ENCODE results near the gene TRIM67. TPM values are rescaled to one million over a fixed set of nuclear protein-coding genes. Genes with fewer than 3 reads are reported as not detected.

The TRIM67 gene
- not detected in 2 replicates for total RNA-seq

GRCh38 chr1:231161667-231162296, at the start of gene TRIM67:
TSS of gene TRIM67 (plus strand) at chr1:231162058. CDS start at chr1:231162970, 912 bp downstream.
- no peak for DNase-seq (ENCODE audit: low read depth)
- H3K4me3 ChIP-seq (ENCODE audit: low read depth, low read length) = peak within 1 kb of the TSS; percentile 41

DNA sequence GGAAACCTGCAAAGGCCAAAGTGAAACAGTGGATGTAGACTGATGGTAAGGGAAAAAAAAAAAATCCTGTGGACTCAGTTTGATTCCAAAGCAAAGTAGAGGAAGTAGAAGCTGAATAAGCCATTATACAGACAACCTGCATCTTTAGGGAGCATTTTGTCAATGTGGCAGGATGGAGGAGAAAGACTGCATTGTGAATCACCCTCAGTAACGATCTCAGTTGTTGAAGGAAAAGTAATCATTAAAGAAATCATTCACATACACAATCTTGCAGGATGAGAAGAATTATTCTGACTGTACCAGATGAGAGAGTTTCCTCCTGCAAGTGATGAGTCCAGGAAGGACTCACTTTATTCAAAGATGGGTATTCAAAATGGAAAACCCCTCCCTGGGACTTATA, 45.1 kb upstream of the TRIM67 start:
- no peak overlapping the region for H3K4me3 ChIP-seq (ENCODE audit: low read depth, low read length)
- TF ChIP-seq, protein P1, sequence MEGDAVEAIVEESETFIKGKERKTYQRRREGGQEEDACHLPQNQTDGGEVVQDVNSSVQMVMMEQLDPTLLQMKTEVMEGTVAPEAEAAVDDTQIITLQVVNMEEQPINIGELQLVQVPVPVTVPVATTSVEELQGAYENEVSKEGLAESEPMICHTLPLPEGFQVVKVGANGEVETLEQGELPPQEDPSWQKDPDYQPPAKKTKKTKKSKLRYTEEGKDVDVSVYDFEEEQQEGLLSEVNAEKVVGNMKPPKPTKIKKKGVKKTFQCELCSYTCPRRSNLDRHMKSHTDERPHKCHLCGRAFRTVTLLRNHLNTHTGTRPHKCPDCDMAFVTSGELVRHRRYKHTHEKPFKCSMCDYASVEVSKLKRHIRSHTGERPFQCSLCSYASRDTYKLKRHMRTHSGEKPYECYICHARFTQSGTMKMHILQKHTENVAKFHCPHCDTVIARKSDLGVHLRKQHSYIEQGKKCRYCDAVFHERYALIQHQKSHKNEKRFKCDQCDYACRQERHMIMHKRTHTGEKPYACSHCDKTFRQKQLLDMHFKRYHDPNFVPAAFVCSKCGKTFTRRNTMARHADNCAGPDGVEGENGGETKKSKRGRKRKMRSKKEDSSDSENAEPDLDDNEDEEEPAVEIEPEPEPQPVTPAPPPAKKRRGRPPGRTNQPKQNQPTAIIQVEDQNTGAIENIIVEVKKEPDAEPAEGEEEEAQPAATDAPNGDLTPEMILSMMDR (conservative IDR thresholded peaks at IDR 0.05; ENCODE audit: low read depth, low read length) = no peak
- DNase-seq (ENCODE audit: low read depth) = no peak

More at GRCh38 chr1:231161667-231162296, at the start of gene TRIM67:
- TF ChIP-seq, protein P1 (conservative IDR thresholded peaks at IDR 0.05; ENCODE audit: low read depth, low read length) = no peak

DNA sequence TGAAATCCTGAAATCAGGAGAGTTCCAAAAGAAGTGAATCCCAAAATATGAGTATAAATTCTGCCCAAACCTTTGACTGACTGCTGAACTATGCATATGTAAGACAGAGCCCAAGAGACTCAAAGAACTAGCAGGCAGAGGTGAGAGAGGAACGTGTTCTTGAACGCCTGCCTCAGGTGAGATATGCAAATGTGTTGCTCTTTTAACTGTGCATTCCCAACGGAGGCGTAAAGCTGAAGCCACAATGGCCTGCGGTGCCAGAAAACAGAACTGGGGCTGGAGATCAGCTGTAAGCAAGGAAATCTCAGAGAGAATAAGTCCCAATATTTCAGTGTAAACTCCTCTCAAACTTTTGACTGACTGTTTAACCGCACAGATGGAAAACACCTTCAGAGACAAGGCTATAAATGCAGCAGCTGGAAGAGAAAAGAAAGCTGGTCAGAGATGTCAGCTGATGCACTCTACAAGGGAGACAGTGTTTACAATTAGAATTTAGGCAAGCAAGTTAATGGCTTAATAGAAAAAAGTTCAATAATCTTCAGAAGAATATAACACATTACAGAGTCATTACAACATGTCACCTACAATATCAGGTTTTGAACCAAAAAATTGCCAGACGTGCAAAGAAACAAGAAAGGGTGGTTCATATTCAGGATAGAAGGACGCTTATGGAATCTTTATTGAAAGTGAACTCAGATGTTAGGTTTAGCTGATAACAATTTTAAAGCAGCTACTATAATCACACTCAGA, 43.0 kb upstream of the TRIM67 start:
- TF ChIP-seq, protein P1 (conservative IDR thresholded peaks at IDR 0.05; ENCODE audit: low read depth, low read length) = no peak
- DNase-seq (ENCODE audit: low read depth) = no peak
- H3K4me3 ChIP-seq (ENCODE audit: low read depth, low read length) = no peak overlapping the region

DNA sequence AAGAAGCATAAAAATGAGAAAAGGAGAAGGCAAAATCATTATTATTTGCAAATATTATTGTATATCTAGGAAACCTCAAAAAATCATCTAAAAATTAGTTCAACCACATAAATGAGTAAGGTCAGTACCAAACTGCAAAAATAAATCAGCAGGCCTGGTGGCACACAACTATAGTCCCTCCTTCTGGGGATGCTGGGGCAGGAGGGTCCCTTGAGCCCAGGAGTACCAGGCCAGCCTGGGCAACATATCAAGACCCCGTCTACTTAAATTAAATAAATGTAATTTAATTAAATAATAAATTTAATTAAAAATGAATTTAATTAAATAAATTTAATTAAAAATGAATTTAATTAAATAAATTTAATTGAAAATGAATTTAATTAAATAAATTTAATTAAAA, 40.3 kb upstream of the TRIM67 start:
- DNase-seq (ENCODE audit: low read depth) = no peak
- no peak overlapping the region for H3K4me3 ChIP-seq (ENCODE audit: low read depth, low read length)
- TF ChIP-seq, protein P1 (conservative IDR thresholded peaks at IDR 0.05; ENCODE audit: low read depth, low read length) = no peak

- no peak overlapping the region for H3K4me3 ChIP-seq (ENCODE audit: low read depth, low read length)
- TF ChIP-seq, protein P1 (conservative IDR thresholded peaks at IDR 0.05; ENCODE audit: low read depth, low read length) = no peak
- no peak for DNase-seq (ENCODE audit: low read depth)
Observed at GRCh38 chr1:231122143-231122542, 39.7 kb upstream of the TRIM67 start.

GRCh38 chr1:231124746-231125145, 37.1 kb upstream of the TRIM67 start:
- DNase-seq (ENCODE audit: low read depth) = no peak
- TF ChIP-seq, protein P1 (conservative IDR thresholded peaks at IDR 0.05; ENCODE audit: low read depth, low read length) = no peak
- H3K4me3 ChIP-seq (ENCODE audit: low read depth, low read length) = no peak overlapping the region
